Activated CD4-positive, alpha-beta T cell treated with anti-CD3 and anti-CD28 coated beads, Interleukin-2, Interleukin-6, amounts not matched to agents 100 ng/mL and 50 ng/mL, durations not matched to agents 16 hours and 8 hours (primary cell): ENCODE measurements around the gene ZNF598.

ENCODE experiments used
- DNase-seq: peaks from one replicate; pipeline ENCODE4 v3.0.0-alpha.2; 2020

The ZNF598 gene

DNA sequence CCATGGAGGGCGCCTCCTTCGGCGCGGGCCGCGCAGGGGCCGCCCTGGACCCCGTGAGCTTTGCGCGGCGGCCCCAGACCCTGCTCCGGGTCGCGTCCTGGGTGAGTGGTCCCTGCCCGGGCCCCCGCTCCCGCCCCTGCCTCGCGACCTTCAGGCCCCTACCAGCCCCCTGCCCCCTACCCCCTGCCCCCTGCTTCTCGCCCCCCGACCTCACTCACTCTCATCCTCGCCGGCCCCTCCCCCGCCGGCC, 19.6 kb downstream of the ZNF598 start:
- no peak for DNase-seq

- DNase-seq: no peak
These were observed 20.2 kb downstream of the ZNF598 start, which contains the start of gene SYNGR3 for GRCh38 chr16:1989209-1990100. SYNGR3 (plus strand) TSS chr16:1989970; CDS start chr16:1990103, 133 bp downstream.

- DNase-seq: no peak
These were observed 22.4 kb downstream of the ZNF598 start for GRCh38 chr16:1987198-1987597.

GRCh38 chr16:1985466-1986150, 24.0 kb downstream of the ZNF598 start:
- no peak for DNase-seq

DNA sequence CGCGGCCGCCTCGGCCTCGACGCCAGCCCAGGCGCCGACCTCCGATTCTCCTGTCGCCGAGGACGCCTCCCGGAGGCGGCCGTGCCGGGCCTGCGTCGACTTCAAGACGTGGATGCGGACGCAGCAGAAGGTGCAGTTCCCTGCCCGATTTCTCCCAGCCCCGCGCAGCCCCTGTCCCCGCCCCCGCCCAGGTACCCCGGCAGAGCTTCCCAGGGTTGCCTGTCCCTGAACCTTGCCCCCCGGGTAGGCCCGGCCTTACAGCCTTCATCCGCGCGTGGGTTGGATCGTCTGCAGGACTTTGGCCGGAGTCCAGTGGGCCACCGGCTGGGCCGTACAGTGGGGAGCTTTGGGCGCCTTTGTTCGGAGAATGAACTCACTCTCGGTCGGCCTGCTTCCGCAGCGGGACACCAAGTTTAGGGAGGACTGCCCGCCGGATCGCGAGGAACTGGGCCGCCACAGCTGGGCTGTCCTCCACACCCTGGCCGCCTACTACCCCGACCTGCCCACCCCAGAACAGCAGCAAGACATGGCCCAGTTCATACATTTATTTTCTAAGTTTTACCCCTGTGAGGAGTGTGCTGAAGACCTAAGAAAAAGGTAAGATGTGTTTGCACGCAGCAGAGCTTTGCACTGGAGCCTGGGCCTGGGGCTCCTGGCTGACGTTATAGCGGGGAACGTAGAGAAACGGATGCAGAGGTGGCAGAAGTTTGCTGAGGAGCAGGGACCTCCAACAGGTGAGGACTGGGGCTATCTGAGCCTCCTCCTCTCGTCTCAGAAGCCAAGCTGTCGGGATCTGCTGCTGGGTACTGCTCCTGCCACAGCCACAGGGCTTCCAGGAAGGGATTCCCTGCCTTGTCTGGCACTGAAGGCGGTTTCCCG, 25.0 kb downstream of the ZNF598 start:
- peak; percentile 49 for DNase-seq

GRCh38 chr16:1983544-1984346, 25.9 kb downstream of the ZNF598 start, which contains the start of gene GFER:
GFER (plus strand) TSS chr16:1984193; CDS start chr16:1984219, 26 bp downstream.
- peak; percentile 92 for DNase-seq

- no peak for DNase-seq
These were observed 26.6 kb downstream of the ZNF598 start for GRCh38 chr16:1982991-1983543.

- no peak for DNase-seq
These were observed 27.6 kb downstream of the ZNF598 start for GRCh38 chr16:1982013-1982433.

DNA sequence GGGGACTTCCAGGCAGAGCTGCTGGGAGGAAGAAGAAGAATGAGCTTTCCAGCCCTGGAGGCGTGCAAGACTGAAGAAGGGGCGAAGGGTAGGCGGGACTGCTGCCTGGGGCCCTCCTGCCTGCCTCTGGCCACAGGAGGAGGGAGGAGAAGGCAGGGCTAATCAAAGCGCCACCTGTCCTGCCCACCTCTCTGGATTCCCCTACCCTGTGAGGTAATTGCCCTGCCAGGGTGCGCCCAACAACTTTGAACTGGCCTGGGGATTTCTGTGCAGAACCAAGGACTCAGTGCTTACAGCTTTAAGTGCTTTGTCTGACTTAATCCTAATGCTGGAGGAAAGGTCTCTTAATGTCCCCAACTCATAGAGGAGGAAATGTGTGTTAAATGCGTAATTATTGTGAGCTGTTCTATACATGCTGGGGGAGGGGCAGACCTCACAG, 28.2 kb downstream of the ZNF598 start, which contains the start of gene NOXO1:
Gene NOXO1, minus strand, starts transcription at position 72 of the 439 bp plus-strand sequence. CDS start 290 bp downstream, outside the sequence.
- no peak for DNase-seq

DNA sequence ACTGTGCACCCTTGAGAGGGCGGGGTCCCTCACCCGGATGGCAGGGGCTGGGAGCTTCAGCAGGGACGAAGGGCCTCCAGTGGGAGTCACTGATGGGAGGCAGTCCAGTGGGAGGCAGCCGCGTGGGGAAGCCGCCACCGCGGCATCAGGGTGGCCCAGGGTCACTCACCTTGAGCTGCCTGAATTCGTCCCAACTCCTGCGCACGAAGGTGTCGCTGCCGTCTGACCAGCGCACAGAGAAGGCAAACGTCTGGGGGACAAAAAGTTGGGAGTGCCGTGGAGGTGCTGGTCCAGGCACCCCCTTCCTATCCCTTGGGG, 28.9 kb downstream of the ZNF598 start:
- no peak for DNase-seq

GRCh38 chr16:1980030-1980769, 29.4 kb downstream of the ZNF598 start:
- DNase-seq: no peak

DNA sequence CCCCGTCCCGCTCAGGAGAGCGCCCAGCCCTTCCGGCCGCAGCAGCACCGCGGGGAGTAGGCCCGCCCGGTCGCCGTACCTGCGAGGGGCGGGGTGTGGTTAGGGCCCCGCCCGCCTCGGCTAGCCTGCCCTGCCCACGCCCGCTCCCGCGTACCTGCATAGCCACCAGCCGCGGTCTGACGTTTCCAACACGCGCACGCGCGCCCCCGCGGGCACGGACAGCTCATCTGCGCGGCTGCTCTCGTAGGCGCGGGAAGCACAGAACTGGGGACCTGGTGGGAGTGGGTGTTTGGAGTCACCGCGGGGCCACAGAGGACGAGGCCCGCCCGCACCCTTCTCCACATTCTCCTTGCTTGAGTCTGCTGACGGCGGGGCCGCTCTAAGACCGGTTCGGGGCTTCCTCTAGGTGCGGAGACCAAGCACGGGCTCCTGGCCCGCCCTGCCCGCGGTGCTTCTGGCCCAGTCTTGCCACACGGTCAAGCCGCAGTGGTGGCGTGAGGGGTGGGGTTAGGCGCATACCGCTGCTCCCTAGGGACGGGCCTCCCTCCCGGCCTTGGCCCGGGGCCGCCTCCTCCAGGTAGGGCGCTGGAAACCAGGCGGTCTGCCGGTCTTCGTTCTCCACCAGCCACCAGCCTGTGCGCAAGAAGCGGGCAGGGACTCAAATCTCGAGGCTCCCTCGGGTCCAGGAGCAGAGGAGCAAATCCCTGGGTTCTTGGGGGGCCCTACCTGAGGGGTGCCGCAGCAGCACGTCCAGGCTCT, 30.2 kb downstream of the ZNF598 start:
- no peak for DNase-seq

GRCh38 chr16:1978476-1979120, 31.0 kb downstream of the ZNF598 start:
- DNase-seq: no peak

GRCh38 chr16:1977875-1978268, 31.7 kb downstream of the ZNF598 start:
- DNase-seq: no peak

DNA sequence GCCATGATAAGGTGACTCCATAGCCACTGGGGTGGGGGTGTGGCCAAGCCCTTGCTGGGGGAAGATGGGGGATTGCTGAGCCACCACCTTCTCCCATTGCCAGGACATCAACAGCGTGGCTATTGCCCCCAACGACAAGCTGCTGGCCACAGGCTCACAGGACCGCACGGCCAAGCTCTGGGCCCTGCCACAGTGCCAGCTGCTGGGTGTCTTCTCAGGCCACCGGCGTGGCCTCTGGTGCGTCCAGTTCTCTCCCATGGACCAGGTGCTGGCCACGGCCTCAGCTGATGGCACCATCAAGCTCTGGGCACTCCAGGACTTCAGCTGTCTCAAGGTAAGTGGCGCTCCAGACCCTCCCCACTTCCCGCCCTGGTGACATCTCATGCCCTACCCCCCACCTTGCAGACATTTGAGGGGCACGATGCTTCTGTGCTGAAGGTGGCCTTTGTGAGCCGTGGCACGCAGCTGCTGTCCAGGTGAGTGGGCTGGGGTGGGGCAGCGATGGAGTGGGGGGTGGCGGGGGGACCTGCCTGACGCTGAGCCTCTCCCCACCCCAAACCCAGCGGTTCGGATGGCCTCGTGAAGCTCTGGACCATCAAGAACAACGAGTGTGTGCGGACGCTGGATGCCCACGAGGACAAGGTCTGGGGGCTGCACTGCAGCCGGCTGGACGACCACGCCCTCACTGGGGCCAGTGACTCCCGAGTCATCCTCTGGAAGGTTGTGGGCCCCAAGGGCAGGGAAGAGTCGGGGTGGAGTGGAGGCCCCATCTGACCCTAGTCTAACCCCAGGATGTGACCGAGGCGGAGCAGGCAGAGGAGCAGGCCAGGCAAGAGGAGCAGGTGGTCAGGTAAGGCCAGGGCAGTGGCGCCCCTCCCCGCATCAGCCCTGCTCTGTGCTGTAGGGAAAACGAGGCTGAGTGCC, 32.4 kb downstream of the ZNF598 start:
- DNase-seq: no peak

- DNase-seq: no peak
These were observed 33.5 kb downstream of the ZNF598 start for GRCh38 chr16:1976216-1976520.

DNA sequence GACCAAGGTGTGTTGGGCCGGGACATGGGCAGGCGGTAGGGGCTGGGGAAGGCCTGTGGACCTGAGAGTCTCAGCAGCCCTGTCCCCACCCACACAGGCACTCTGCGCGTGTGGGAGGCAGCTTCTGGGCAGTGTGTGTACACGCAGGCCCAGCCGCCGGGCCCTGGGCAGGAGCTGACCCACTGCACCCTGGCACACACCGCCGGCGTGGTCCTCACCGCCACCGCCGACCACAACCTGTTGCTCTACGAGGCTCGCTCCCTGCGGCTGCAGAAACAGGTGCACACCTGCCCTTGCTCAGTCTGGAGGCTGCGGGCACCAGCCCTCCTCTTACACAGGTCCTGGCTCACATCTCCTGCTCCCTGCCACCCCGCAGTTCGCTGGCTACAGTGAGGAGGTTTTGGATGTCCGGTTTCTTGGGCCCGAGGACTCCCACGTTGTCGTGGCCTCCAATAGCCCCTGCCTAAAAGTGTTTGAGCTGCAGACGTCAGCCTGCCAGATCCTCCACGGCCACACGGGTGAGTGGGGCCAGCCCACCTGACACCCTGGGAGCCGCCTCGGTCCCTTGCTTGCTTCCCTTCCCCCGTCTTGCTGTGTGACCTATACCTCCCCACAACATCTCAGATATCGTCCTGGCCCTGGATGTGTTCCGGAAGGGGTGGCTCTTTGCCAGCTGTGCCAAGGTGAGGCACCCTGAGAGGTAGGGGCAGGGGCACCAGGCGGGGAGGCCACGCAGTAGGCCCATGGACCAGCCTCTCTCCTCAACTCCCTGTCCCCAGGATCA, 34.0 kb downstream of the ZNF598 start:
- no peak for DNase-seq
